ENCODE data around the gene DLST.
"Not testable (repeated sequence)": the region's sequence is repeated elsewhere in the genome, so short reads cannot be mapped to it uniquely, and the experiment has no call there.

The DLST gene

DNA sequence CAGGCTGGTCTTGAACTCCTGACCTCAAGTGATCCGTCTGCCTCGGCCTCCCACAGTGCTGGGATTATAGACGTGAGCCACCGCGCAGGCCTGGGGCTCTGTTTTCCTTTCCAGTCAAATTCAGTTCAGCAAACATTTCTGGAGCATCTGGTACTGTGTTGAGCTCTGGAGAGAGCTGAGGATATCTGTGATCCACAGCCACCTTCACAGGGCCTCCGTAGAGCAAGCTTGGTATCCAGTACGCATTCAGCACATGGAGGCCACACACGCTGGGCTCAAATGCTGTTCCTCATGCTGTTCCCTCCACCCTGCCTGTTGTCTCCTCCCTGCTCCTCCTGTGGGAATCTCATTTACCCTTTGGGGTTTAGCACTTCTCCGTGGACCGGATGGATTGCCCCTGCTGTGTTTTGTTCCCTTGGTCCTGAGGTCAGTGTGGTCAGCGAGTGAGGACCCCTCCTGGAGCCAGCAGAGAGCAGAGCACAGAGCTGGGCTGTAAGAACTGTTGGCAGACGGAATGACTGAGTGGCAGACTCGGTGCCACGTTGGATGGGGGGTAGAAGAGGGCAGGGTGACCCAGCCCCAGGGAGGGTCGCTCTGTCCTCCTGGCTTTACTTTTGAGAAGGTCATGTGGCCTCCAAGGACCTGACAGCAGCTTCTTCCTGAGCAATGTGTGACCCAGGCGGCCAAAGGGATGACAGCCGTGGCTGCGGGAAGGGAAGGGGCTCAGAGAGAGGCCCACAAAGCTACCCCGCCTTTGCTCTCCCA, 40.5 kb downstream of the DLST start:
- no peaks in the 10 kb centered on the region for H3K9me3 ChIP-seq (ENCODE audit: control insufficient read depth in 5 of 5, low read length in 5 of 5)
- peak overlapping the region in 4 of 5 donors; percentile 77 to 94 (median 84) for H3K9ac ChIP-seq (ENCODE audit: low read length in 5 of 5)
- peaks cover 0 to 4% (median 0%) of the 10 kb centered on the region in 5 donors for H3K36me3 ChIP-seq (ENCODE audit: control insufficient read depth in 5 of 5, insufficient read depth in 5 of 5, low read length in 5 of 5)
- no peaks in the 10 kb centered on the region for H3K27me3 ChIP-seq (ENCODE audit: control insufficient read depth in 5 of 5, insufficient read depth in 4 of 5, low read length in 5 of 5)
- peak overlapping the region; percentile 56 to 77 (median 66) for H3K4me3 ChIP-seq (ENCODE audit: low read depth in 1 of 5, low read length in 5 of 5)
- peaks cover 11 to 30% (median 26%) of the 10 kb centered on the region in 5 donors for H3K4me1 ChIP-seq (ENCODE audit: control insufficient read depth in 5 of 5, insufficient read depth in 5 of 5, low read length in 5 of 5)
- H3K27ac ChIP-seq (ENCODE audit: low read depth, low read length), result no peak overlapping the region

DNA sequence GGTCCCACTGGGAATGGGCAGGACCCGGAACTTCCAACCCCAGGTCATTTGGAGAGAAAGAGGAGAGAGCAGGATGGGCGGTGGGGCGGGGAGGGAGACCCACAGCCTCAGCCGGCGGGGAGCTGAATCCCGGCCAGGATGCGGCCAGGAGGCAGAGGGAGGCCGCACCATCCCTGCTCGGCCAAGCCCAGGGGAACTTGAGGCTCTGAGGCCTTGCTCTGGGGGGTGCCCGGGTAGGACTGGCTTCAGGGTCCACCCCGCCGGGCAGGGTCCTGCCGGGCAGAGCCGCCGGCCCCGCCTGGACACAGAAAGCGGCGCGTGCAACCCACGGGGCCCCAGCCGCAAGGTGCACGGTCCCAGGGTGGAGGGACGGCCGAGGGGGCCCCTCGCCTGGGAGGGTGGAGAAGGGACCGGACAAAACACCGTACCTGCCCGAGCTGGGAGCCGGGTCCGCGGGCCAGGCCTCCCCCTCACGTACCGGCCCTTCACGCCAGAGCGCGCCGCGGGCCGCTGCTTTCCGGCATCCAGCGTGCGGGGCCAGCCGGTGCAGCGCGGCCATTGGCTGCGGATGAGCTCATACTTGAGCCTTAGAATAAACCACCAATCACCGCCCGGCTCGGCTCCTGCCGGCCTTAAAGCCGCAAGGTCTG, 41.2 kb downstream of the DLST start, which contains the start of gene RPS6KL1:
TSS of gene RPS6KL1 (minus strand) at position 509 of the 650 bp plus-strand sequence. CDS start 1,719 bp downstream, outside the sequence.
- Histone ChIP-seq H3K36me3 (ENCODE audit: control insufficient read depth in 5 of 5, insufficient read depth in 5 of 5, low read length in 5 of 5) (peaks cover 0 to 4% (median 0%) of the 10 kb centered on the region in 5 donors), H3K9me3 (ENCODE audit: control insufficient read depth in 5 of 5, low read length in 5 of 5) (no peaks in the 10 kb centered on the region), H3K4me3 (ENCODE audit: low read depth in 1 of 5, low read length in 5 of 5) (peak within 1 kb of the TSS; percentile 56 to 77 (median 66)), H3K4me1 (ENCODE audit: control insufficient read depth in 5 of 5, insufficient read depth in 5 of 5, low read length in 5 of 5) (peaks cover 5 to 23% (median 19%) of the 10 kb centered on the region in 5 donors), H3K9ac (ENCODE audit: low read length in 5 of 5) (peak within 1 kb of the TSS in 4 of 5 donors; percentile 77 to 94 (median 84)), H3K27ac (ENCODE audit: low read depth, low read length) (no peak within 1 kb of the TSS), H3K27me3 (ENCODE audit: control insufficient read depth in 5 of 5, insufficient read depth in 4 of 5, low read length in 5 of 5) (no peaks in the 10 kb centered on the region)

DNA sequence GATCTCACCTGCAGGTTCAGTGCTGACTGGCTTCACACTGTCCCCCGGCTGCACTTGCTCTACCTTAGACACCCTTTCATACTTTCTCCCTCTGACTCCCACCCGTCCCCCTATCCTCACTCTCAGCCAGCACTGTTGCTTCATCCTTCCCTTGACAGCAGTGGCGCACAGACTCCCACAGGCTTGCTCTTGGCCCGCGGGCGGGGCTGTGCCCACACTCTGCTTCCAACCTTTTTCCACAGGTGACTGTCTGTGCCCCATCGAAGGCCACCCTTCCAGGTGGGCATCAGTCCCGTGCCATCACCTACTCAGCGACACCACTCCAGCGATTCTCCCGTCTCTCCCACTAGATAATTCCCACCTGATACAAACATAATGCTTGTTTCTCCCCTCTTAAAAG, 42.3 kb downstream of the DLST start:
- Histone ChIP-seq H3K27me3 (ENCODE audit: control insufficient read depth in 5 of 5, insufficient read depth in 4 of 5, low read length in 5 of 5) (no peaks in the 10 kb centered on the region), H3K9ac (ENCODE audit: low read length in 5 of 5) (no peak overlapping the region), H3K4me3 (ENCODE audit: low read depth in 1 of 5, low read length in 5 of 5) (no peak overlapping the region), H3K4me1 (ENCODE audit: control insufficient read depth in 5 of 5, insufficient read depth in 5 of 5, low read length in 5 of 5) (peaks cover 0 to 15% (median 11%) of the 10 kb centered on the region in 5 donors), H3K27ac (ENCODE audit: low read depth, low read length) (no peak overlapping the region), H3K9me3 (ENCODE audit: control insufficient read depth in 5 of 5, low read length in 5 of 5) (no peaks in the 10 kb centered on the region), H3K36me3 (ENCODE audit: control insufficient read depth in 5 of 5, insufficient read depth in 5 of 5, low read length in 5 of 5) (peaks cover 0 to 4% (median 0%) of the 10 kb centered on the region in 5 donors)

DNA sequence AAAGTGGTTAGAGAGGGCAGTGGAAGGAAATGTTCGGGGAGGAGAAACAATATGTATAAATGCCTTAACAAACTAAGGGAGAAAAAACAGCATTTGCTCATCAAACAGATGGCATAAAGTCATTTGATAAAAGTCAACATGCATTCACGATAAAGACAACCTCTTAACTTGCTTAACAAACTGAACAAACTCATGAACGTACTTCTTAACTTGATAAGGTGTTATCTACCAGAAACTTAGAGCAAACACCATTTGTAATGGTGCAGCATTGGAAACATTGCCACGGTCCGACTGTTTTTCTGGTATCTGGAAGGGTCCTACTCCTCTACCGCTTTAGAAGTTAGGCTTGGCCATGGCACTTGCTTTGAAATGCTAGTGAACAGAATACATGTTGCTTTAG, 45.5 kb downstream of the DLST start:
- H3K9ac ChIP-seq (ENCODE audit: low read length in 5 of 5), result no peak overlapping the region
- H3K36me3 ChIP-seq (ENCODE audit: control insufficient read depth in 5 of 5, insufficient read depth in 5 of 5, low read length in 5 of 5), result no peaks in the 10 kb centered on the region
- H3K4me3 ChIP-seq (ENCODE audit: low read depth in 1 of 5, low read length in 5 of 5), result no peak overlapping the region
- no peaks in the 10 kb centered on the region for H3K9me3 ChIP-seq (ENCODE audit: control insufficient read depth in 5 of 5, low read length in 5 of 5)
- H3K27me3 ChIP-seq (ENCODE audit: control insufficient read depth in 5 of 5, insufficient read depth in 4 of 5, low read length in 5 of 5), result no peaks in the 10 kb centered on the region
- H3K27ac ChIP-seq (ENCODE audit: low read depth, low read length), result no peak overlapping the region
- peaks cover 0 to 21% (median 14%) of the 10 kb centered on the region in 5 donors for H3K4me1 ChIP-seq (ENCODE audit: control insufficient read depth in 5 of 5, insufficient read depth in 5 of 5, low read length in 5 of 5)

DNA sequence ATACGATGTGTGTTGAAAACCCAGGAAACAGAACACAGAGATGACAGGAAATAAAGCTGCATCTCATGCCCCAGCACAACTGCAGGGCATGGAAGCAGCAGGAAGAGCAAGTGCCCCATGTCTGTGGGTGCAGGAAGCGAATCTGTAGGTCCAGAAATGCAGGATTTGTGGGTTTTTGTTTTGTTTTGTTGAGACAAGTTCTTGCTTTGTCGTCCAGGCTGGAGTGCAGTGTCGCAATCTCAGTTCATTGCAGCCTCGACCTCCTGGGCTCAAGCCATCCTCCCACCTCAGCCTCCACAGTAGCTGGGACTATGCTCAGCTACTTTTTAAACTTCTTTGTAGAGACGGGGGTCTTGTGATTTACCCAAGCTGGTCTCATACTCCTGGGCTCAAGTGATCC, 47.5 kb downstream of the DLST start:
- Histone ChIP-seq H3K4me1 (ENCODE audit: control insufficient read depth in 5 of 5, insufficient read depth in 5 of 5, low read length in 5 of 5) (peaks cover 8 to 27% (median 19%) of the 10 kb centered on the region in 5 donors), H3K4me3 (ENCODE audit: low read depth in 1 of 5, low read length in 5 of 5) (no peak overlapping the region), H3K9ac (ENCODE audit: low read length in 5 of 5) (no peak overlapping the region), H3K9me3 (ENCODE audit: control insufficient read depth in 5 of 5, low read length in 5 of 5) (no peaks in the 10 kb centered on the region), H3K36me3 (ENCODE audit: control insufficient read depth in 5 of 5, insufficient read depth in 5 of 5, low read length in 5 of 5) (no peaks in the 10 kb centered on the region), H3K27ac (ENCODE audit: low read depth, low read length) (no peak overlapping the region), H3K27me3 (ENCODE audit: control insufficient read depth in 5 of 5, insufficient read depth in 4 of 5, low read length in 5 of 5) (no peaks in the 10 kb centered on the region)

DNA sequence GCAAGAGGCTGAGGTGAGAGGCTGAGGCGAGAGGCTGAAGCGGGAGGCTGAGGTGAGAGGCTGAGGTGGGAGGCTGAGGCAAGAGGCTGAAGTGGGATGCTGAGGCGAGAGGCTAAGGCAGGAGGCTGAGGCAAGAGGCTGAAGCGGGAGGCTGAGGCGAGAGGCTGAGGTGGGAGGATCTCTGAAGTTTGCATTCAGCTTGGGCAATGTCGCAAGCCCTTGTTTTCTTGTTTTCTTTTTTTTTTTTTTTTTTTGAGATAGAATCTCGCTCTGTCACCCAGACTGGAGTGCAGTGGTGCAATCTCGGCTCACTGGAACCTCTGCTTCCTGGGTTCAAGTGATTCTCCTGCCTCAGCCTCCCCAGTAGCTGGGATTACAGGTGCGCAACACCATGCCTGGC, 50.0 kb downstream of the DLST start:
- H3K27me3 ChIP-seq (ENCODE audit: control insufficient read depth in 5 of 5, insufficient read depth in 4 of 5, low read length in 5 of 5); H3K36me3 ChIP-seq (ENCODE audit: control insufficient read depth in 5 of 5, insufficient read depth in 5 of 5, low read length in 5 of 5); H3K9me3 ChIP-seq (ENCODE audit: control insufficient read depth in 5 of 5, low read length in 5 of 5); H3K9ac ChIP-seq (ENCODE audit: low read length in 5 of 5); H3K4me3 ChIP-seq (ENCODE audit: low read depth in 1 of 5, low read length in 5 of 5): not testable (repeated sequence)
- H3K27ac ChIP-seq (ENCODE audit: low read depth, low read length), result peak overlapping the region; percentile 68
- H3K4me1 ChIP-seq (ENCODE audit: control insufficient read depth in 5 of 5, insufficient read depth in 5 of 5, low read length in 5 of 5), result peaks cover 12 to 41% (median 29%) of the 10 kb centered on the region in 5 donors

DNA sequence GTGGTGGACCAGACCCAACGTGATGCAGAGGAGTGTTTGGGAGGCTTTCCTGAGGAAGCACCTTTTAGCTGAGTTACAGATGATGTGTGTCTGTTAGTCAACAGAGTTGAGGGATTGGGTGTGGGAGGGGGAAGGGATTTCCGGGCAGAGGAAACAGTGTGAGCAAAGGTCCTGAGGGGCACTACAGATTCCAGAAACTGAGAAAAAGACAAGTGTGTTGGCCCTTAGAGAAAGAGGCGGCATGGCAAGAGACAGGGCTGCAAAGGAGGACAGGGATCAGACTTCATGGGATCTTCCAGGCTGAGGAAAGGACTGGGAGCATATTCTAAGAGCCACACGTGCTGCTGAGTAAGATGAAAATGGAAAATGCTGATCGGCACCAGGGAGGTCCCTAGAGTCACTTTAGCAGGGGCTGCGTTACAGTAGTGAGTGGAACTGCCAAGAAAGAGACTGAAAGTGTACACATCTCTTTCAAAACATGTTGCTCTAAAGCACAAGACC, 50.7 kb downstream of the DLST start:
- Histone ChIP-seq H3K9me3 (ENCODE audit: control insufficient read depth in 5 of 5, low read length in 5 of 5) (no peaks in the 10 kb centered on the region), H3K4me3 (ENCODE audit: low read depth in 1 of 5, low read length in 5 of 5) (peak overlapping the region in 1 of 5 donors; percentile 29), H3K27me3 (ENCODE audit: control insufficient read depth in 5 of 5, insufficient read depth in 4 of 5, low read length in 5 of 5) (no peaks in the 10 kb centered on the region), H3K27ac (ENCODE audit: low read depth, low read length) (peak overlapping the region; percentile 68), H3K9ac (ENCODE audit: low read length in 5 of 5) (peak overlapping the region in 2 of 5 donors; percentile 19 to 21), H3K36me3 (ENCODE audit: control insufficient read depth in 5 of 5, insufficient read depth in 5 of 5, low read length in 5 of 5) (no peaks in the 10 kb centered on the region), H3K4me1 (ENCODE audit: control insufficient read depth in 5 of 5, insufficient read depth in 5 of 5, low read length in 5 of 5) (peaks cover 12 to 41% (median 29%) of the 10 kb centered on the region in 5 donors)

DNA sequence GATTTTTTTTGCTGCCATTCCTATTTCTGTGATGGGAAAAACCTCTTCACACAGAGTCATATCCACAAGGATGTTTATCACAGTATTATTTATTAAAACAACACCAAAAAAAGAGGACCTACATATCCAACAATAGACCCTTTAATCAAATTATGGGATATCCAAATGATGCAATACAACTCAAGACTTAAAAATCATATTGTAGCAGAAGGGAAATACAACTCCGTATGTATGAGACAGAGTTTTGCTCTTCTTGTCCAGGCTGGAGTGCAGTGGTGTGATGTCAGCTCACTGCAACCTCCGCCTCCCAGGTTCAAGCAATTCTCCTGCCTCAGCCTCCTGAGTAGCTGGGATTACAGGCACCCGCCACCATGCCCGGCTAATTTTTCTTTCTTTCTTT, 51.2 kb downstream of the DLST start:
- Histone ChIP-seq H3K27ac (ENCODE audit: low read depth, low read length) (peak overlapping the region; percentile 68), H3K4me1 (ENCODE audit: control insufficient read depth in 5 of 5, insufficient read depth in 5 of 5, low read length in 5 of 5) (peaks cover 12 to 41% (median 29%) of the 10 kb centered on the region in 5 donors), H3K9ac (ENCODE audit: low read length in 5 of 5) (peak overlapping the region in 1 of 5 donors; percentile 21), H3K4me3 (ENCODE audit: low read depth in 1 of 5, low read length in 5 of 5) (peak overlapping the region in 1 of 5 donors; percentile 29)
- H3K9me3 ChIP-seq (ENCODE audit: control insufficient read depth in 5 of 5, low read length in 5 of 5); H3K27me3 ChIP-seq (ENCODE audit: control insufficient read depth in 5 of 5, insufficient read depth in 4 of 5, low read length in 5 of 5); H3K36me3 ChIP-seq (ENCODE audit: control insufficient read depth in 5 of 5, insufficient read depth in 5 of 5, low read length in 5 of 5): not testable (repeated sequence)

DNA sequence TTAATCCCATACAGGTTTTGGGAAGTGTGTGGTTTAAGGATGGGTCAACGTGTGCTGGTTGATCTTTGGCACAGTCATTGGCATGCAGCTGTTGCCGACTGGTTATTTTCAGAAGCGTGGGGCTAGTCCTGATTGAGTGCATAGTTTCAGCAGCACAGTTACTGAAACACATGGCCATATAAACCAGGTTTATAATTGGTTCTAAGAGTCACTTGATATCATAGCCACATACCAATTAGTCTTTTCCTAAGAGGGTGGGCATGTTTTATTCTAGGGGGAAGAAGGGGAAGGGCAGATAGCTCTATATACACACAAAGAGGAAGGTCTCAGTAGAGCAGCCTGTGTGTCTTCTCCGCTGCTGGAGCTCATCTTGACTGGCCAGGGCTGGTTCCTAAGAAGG, 52.3 kb downstream of the DLST start:
- Histone ChIP-seq H3K4me3 (ENCODE audit: low read depth in 1 of 5, low read length in 5 of 5) (no peak overlapping the region), H3K9me3 (ENCODE audit: control insufficient read depth in 5 of 5, low read length in 5 of 5) (no peaks in the 10 kb centered on the region), H3K9ac (ENCODE audit: low read length in 5 of 5) (no peak overlapping the region), H3K27ac (ENCODE audit: low read depth, low read length) (peak overlapping the region; percentile 68), H3K36me3 (ENCODE audit: control insufficient read depth in 5 of 5, insufficient read depth in 5 of 5, low read length in 5 of 5) (no peaks in the 10 kb centered on the region), H3K4me1 (ENCODE audit: control insufficient read depth in 5 of 5, insufficient read depth in 5 of 5, low read length in 5 of 5) (peaks cover 12 to 49% (median 35%) of the 10 kb centered on the region in 5 donors), H3K27me3 (ENCODE audit: control insufficient read depth in 5 of 5, insufficient read depth in 4 of 5, low read length in 5 of 5) (no peaks in the 10 kb centered on the region)

All from subcutaneous abdominal adipose tissue (tissue), 5 donors.